DOHH2 (cell line): Measurements from ENCODE around the gene ADM.

Source experiments
- EZH2phosphoT487 ChIP-seq: fragments of 200-600 bp; sonication (generic); IDR thresholded peaks from 2 replicates; pipeline ENCODE4 v1.6.1; 2017; ENCODE audit warnings: borderline replicate concordance, mild to moderate bottlenecking, antibody characterized with exemption, low read length, moderate library complexity, mixed read lengths
- TF ChIP-seq, protein P1 (sequence below): fragments of 200-600 bp; sonication (generic); IDR thresholded peaks from one replicate; pipeline ENCODE4 v1.5.1; 2014; ENCODE audit warnings: antibody characterized with exemption, mild to moderate bottlenecking, low read depth, low read length; ENCODE audit not compliant: poor library complexity, severe bottlenecking

DNA sequence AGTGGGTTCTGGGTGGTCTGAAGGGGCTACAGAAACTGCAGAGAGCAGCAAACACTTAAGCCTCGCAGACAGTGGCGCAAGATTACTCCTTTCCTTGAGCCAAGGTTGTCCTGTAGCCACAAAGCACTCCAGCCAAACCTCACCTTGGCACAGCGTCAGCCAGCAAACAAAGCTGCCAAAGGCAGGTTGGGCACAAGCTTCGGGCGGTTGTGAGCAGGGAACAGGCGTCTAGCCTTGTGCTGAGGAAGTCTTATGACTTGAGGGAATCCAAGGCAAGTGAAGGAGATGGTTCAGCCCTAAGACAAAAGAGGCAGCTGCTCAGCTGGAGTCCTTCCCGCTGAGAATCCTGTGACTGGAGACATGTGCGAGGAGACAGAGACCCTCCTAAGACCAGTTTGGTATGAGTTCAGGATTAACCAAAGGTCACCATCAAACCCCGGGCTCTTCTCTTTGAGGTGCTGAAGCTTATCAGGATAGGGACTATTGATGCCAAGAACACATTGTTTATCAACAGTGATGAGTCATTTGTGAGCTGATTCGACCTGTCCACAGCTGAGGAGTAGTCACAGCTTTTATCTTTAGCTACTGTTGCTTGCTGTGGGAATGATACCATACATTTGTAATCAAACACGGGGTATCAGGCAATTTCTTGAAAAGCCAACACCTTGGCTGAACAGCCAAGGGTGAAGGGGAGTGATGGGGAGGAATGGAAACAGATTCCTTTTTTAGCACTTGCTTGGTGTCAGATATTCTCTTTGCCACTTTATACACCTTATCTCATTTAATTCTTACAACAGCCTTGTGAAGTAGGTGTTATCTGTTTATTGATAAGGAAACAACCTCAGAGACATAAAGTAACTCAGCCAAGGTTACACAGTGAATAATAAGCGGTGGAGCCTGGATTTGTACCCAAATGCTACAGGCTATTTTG is 4.6 kb downstream of the ADM start:
- TF ChIP-seq, protein P1, sequence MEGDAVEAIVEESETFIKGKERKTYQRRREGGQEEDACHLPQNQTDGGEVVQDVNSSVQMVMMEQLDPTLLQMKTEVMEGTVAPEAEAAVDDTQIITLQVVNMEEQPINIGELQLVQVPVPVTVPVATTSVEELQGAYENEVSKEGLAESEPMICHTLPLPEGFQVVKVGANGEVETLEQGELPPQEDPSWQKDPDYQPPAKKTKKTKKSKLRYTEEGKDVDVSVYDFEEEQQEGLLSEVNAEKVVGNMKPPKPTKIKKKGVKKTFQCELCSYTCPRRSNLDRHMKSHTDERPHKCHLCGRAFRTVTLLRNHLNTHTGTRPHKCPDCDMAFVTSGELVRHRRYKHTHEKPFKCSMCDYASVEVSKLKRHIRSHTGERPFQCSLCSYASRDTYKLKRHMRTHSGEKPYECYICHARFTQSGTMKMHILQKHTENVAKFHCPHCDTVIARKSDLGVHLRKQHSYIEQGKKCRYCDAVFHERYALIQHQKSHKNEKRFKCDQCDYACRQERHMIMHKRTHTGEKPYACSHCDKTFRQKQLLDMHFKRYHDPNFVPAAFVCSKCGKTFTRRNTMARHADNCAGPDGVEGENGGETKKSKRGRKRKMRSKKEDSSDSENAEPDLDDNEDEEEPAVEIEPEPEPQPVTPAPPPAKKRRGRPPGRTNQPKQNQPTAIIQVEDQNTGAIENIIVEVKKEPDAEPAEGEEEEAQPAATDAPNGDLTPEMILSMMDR = no peak
- no peak for TF ChIP-seq EZH2phosphoT487
